Neutrophil (primary cell): ENCODE measurements around the gene ITPKB.

Source experiments
- H3K27ac ChIP-seq: fragments of 200-600 bp; sonication (generic); 2 replicates; pipeline ENCODE4 v1.5.1; 2016; ENCODE audit warnings: mild to moderate bottlenecking, moderate library complexity
- H3K27me3 ChIP-seq: fragments of 200-600 bp; sonication (generic); 2 replicates; pipeline ENCODE4 v1.6.0; 2016; ENCODE audit warnings: mild to moderate bottlenecking
- H3K36me3 ChIP-seq: fragments of 200-600 bp; sonication (generic); 2 replicates; pipeline ENCODE4 v1.5.1; 2017
- H3K4me1 ChIP-seq, 2 experiments: fragments of 200-600 bp in 1 of 2; sonication (generic) in 1 of 2; 1 replicate in 1 of 2; 2 replicates in 1 of 2; pipeline versions ENCODE4 v1.5.1 to v1.6.1; 2013 to 2016; ENCODE audit warnings: low read depth in 1 of 2, low read length in 1 of 2, mild to moderate bottlenecking in 1 of 2, moderate library complexity in 1 of 2; ENCODE audit not compliant: control insufficient read depth in 1 of 2, insufficient read depth in 1 of 2
- H3K4me3 ChIP-seq, 2 experiments: fragments of 200-600 bp in 1 of 2; sonication (generic) in 1 of 2; 1 replicate in 1 of 2; 2 replicates in 1 of 2; pipeline ENCODE4 v1.5.1; 2013 to 2016; ENCODE audit warnings: low read depth in 1 of 2, low read length in 1 of 2, mild to moderate bottlenecking in 1 of 2, moderate library complexity in 1 of 2
- H3K9me3 ChIP-seq: fragments of 200-600 bp; sonication (generic); 2 replicates; pipeline ENCODE4 v1.5.1; 2016
- CTCF ChIP-seq: fragments of 200-600 bp; sonication (generic); IDR thresholded peaks from 2 replicates; pipeline ENCODE4 v1.5.1; 2016; ENCODE audit warnings: antibody characterized with exemption

Gene ITPKB

GRCh38 chr1:226626577-226626956, 112.5 kb downstream of the ITPKB start:
- H3K27me3 ChIP-seq, result peaks cover 8% of the 10 kb centered on the region
- no peaks in the 10 kb centered on the region for H3K9me3 ChIP-seq
- H3K4me3 ChIP-seq, result no peak overlapping the region
- peaks cover 3 to 6% of the 10 kb centered on the region in 2 experiments for H3K4me1 ChIP-seq
- no peak overlapping the region for H3K27ac ChIP-seq
- H3K36me3 ChIP-seq, result peaks cover 7% of the 10 kb centered on the region
- peak; percentile 94 for TF ChIP-seq CTCF

- Histone ChIP-seq H3K36me3 (peaks cover under 1% of the 10 kb centered on the region), H3K4me1 (peaks cover 3 to 6% of the 10 kb centered on the region in 2 experiments), H3K4me3 (no peak overlapping the region), H3K9me3 (no peaks in the 10 kb centered on the region), H3K27me3 (peaks cover 8% of the 10 kb centered on the region), H3K27ac (no peak overlapping the region)
- no peak for TF ChIP-seq CTCF
Observed at GRCh38 chr1:226625832-226626576, 113.1 kb downstream of the ITPKB start.

- no peak for TF ChIP-seq CTCF
- no peak overlapping the region for H3K27ac ChIP-seq
Observed at GRCh38 chr1:226625326-226625725, 113.8 kb downstream of the ITPKB start.

GRCh38 chr1:226624526-226624925, 114.6 kb downstream of the ITPKB start:
- H3K9me3 ChIP-seq, result no peaks in the 10 kb centered on the region
- H3K27me3 ChIP-seq, result peaks cover 8% of the 10 kb centered on the region
- H3K36me3 ChIP-seq, result no peaks in the 10 kb centered on the region
- peaks cover 3 to 6% of the 10 kb centered on the region in 2 experiments for H3K4me1 ChIP-seq
- no peak for TF ChIP-seq CTCF
- no peak overlapping the region for H3K4me3 ChIP-seq
- no peak overlapping the region for H3K27ac ChIP-seq

More at GRCh38 chr1:226625326-226625725, 113.8 kb downstream of the ITPKB start:
- H3K36me3 ChIP-seq, result no peaks in the 10 kb centered on the region
- peaks cover 3 to 6% of the 10 kb centered on the region in 2 experiments for H3K4me1 ChIP-seq
- no peaks in the 10 kb centered on the region for H3K9me3 ChIP-seq
- H3K4me3 ChIP-seq, result no peak overlapping the region
- H3K27me3 ChIP-seq, result peaks cover 8% of the 10 kb centered on the region

GRCh38 chr1:226622012-226622411, 117.1 kb downstream of the ITPKB start:
- Histone ChIP-seq H3K36me3 (no peaks in the 10 kb centered on the region), H3K27ac (no peak overlapping the region), H3K4me1 (peaks cover 3 to 6% of the 10 kb centered on the region in 2 experiments), H3K4me3 (no peak overlapping the region), H3K9me3 (no peaks in the 10 kb centered on the region), H3K27me3 (peaks cover 8% of the 10 kb centered on the region)
- no peak for TF ChIP-seq CTCF
